Sigmoid colon (tissue), 7 donors: ENCODE results near the gene NRXN3. TPM values are rescaled to one million over a fixed set of nuclear protein-coding genes. Genes with fewer than 3 reads are reported as not detected.
"Not testable (repeated sequence)": the region's sequence is repeated elsewhere in the genome, so short reads cannot be mapped to it uniquely, and the experiment has no call there.

Experiments
- DNase-seq: peaks from one replicate; pipeline ENCODE4 v3.0.0-alpha.2; 2019
- H3K27ac ChIP-seq, 4 donors: fragments of 200-600 bp; sonication (generic); one replicate each; pipeline ENCODE4 v1.5.1; 2016 to 2019; ENCODE audit warnings: mild to moderate bottlenecking in 1 of 4
- H3K27me3 ChIP-seq, 3 donors: fragments of 200-600 bp; sonication (generic); one replicate each; pipeline ENCODE4 v1.5.1; 2019; ENCODE audit warnings: mild to moderate bottlenecking in 1 of 3
- H3K36me3 ChIP-seq, 4 donors: fragments of 200-600 bp; sonication (generic); one replicate each; pipeline ENCODE4 v1.5.1; 2016 to 2019
- H3K4me1 ChIP-seq, 4 donors: fragments of 200-600 bp; sonication (generic); one replicate each; pipeline ENCODE4 v1.5.1; 2017 to 2019
- H3K4me3 ChIP-seq, 4 donors: fragments of 200-600 bp; sonication (generic); one replicate each; pipeline ENCODE4 v1.5.1; 2017 to 2019; ENCODE audit warnings: mild to moderate bottlenecking in 2 of 4, moderate library complexity in 1 of 4
- H3K9me3 ChIP-seq, 4 donors: fragments of 200-600 bp in 3 of 4; sonication (generic) in 3 of 4; one replicate each; pipeline versions ENCODE4 v1.5.1 to v1.6.1; 2013 to 2019
- EP300 ChIP-seq, 4 donors: sonication (generic); formaldehyde crosslinking; IDR thresholded peaks; one replicate each; pipeline ENCODE4 v1.6.1; 2017; ENCODE audit warnings: antibody characterized with exemption in 4 of 4
- POLR2A ChIP-seq, 2 donors: fragments of 450-650 bp; IDR thresholded peaks; one replicate each; pipeline ENCODE4 v1.6.1; 2016; ENCODE audit warnings: antibody characterized with exemption in 2 of 2, mild to moderate bottlenecking in 2 of 2, moderate library complexity in 2 of 2
- POLR2AphosphoS5 ChIP-seq, 4 donors: sonication (generic); formaldehyde crosslinking; IDR thresholded peaks; one replicate each; pipeline ENCODE4 v1.6.1; 2017; ENCODE audit warnings: antibody characterized with exemption in 4 of 4
- WGBS, 2 donors: extraction: QIAGEN DNeasy Blood & Tissue Kit; methylation state at CpG; one replicate each; pipeline ENCODE4 v1.1.7; 2013; 5-methylcytosine and 5-hydroxymethylcytosine counted together
- intact Hi-C: fragments of 100-400 bp; cut with DNase I; formaldehyde crosslinking; loops from one replicate; pipeline ENCODE4 v1.15.1; 2023
- polyA plus RNA-seq, 3 donors: library from polyadenylated mRNA; stranded (reverse); fragments of 200-250 nt; gene quantifications; one replicate each; pipeline ENCODE4 v1.2.3, GENCODE V29; 2013
- total RNA-seq, 4 donors: library from RNA; depleted of rRNA; stranded (reverse); fragments of >200 nt; gene quantifications; one replicate each; pipeline ENCODE4 v1.1.0, GENCODE V29; 2016
- TF ChIP-seq, protein P1 (sequence below), 4 experiments: fragments of 450-650 bp in 3 of 4; fragments of 200-600 bp in 1 of 4; IDR thresholded peaks; one replicate each; pipeline ENCODE4 v1.5.1; 2016 to 2019; ENCODE audit warnings: antibody characterized with exemption in 4 of 4, mild to moderate bottlenecking in 3 of 4, moderate library complexity in 2 of 4
- donor health status: healthy with polysubstance abuse.
- donor health status: Bipolar disorder and iron deficiency.
- donor health status: healthy.

NRXN3 gene
- total and polyA plus RNA-seq, 7 donors: 0.23 to 46.3 (median 23.2) TPM

DNA sequence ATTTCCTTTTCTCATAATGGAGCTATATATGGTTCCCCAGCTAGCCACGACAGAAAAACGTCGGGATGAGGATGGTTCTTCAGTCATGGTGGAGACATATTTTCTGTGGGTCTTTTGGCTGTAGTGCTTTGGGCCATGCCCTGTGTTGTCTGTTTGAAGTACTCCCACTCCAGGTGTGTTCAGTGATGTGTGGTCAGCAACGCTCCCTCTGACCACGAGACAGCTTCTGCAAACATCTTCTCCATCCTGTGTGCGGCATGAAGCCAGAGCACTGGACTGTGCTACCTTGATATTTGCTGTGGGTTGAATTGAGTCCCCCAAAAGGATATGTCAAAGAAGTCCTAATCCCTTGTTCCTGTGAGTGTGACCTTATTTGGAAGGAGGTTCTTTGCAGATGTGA is 931.2 kb downstream of the NRXN3 start:
- TF ChIP-seq, protein P1, sequence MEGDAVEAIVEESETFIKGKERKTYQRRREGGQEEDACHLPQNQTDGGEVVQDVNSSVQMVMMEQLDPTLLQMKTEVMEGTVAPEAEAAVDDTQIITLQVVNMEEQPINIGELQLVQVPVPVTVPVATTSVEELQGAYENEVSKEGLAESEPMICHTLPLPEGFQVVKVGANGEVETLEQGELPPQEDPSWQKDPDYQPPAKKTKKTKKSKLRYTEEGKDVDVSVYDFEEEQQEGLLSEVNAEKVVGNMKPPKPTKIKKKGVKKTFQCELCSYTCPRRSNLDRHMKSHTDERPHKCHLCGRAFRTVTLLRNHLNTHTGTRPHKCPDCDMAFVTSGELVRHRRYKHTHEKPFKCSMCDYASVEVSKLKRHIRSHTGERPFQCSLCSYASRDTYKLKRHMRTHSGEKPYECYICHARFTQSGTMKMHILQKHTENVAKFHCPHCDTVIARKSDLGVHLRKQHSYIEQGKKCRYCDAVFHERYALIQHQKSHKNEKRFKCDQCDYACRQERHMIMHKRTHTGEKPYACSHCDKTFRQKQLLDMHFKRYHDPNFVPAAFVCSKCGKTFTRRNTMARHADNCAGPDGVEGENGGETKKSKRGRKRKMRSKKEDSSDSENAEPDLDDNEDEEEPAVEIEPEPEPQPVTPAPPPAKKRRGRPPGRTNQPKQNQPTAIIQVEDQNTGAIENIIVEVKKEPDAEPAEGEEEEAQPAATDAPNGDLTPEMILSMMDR (IDR thresholded peaks at IDR 0.05): no peak
- TF ChIP-seq POLR2AphosphoS5 (IDR thresholded peaks at IDR 0.05) (no peak), POLR2A (IDR thresholded peaks at IDR 0.05) (no peak), EP300 (IDR thresholded peaks at IDR 0.05) (no peak)
- Histone ChIP-seq H3K27ac (no peak overlapping the region), H3K9me3 (no peaks in the 10 kb centered on the region), H3K4me3 (no peak overlapping the region), H3K27me3 (no peaks in the 10 kb centered on the region), H3K36me3 (no peaks in the 10 kb centered on the region), H3K4me1 (peaks cover 0 to 9% (median 3%) of the 10 kb centered on the region in 4 donors)
- intact Hi-C loops: no loop called here
- DNase-seq: no peak
- WGBS, 2 donors: 67 to 87% methylated on average over 6 of the region's 6 CpGs

DNA sequence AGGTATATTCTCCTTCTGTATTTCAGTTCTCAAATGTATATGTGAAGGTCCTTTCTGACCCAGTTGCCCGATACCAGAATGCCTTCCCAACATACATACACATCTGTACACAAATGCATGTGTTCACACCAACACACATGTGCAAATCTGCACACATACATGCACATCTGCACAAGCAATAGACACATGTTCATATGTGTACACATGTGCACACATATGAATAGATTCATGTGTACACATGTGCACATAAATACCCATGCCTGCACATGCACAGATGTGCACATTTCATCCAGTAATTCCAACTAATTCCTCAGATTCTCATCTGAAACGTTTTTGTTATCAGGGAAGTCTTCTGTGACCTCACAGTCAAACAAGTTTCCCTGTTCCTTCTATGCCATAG is 933.6 kb downstream of the NRXN3 start:
- peaks cover 0 to 9% (median 3%) of the 10 kb centered on the region in 4 donors for H3K4me1 ChIP-seq
- intact Hi-C loops: no loop called here
- no peak for DNase-seq
- 52 to 66% methylated on average over 2 of the region's 2 CpGs for WGBS, 2 donors
- H3K4me3 ChIP-seq: no peak overlapping the region
- no peaks in the 10 kb centered on the region for H3K36me3 ChIP-seq
- no peak for TF ChIP-seq POLR2A (IDR thresholded peaks at IDR 0.05)
- no peak for TF ChIP-seq EP300 (IDR thresholded peaks at IDR 0.05)
- TF ChIP-seq, protein P1 (IDR thresholded peaks at IDR 0.05): no peak
- no peak for TF ChIP-seq POLR2AphosphoS5 (IDR thresholded peaks at IDR 0.05)
- no peaks in the 10 kb centered on the region for H3K9me3 ChIP-seq
- no peaks in the 10 kb centered on the region for H3K27me3 ChIP-seq
- no peak overlapping the region for H3K27ac ChIP-seq

DNA sequence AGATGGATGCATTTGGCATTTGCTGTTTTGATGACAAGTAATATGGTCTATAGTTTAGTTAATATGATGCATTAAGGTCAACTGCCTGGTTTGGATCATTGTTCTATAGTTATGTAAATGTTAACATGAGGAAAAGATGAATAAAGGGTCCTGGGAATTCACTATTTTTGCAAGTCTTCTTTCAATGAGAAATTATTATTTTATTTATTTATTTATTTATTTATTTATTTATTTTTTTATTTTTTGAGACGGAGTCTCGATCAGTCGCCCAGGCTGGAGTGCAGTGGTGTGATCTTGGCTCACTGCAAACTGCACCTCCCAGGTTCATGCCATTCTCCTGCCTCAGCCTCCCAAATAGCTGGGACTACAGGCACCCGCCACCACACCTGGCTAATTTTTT is 940.4 kb downstream of the NRXN3 start:
- H3K9me3 ChIP-seq, H3K4me3 ChIP-seq, DNase-seq, H3K36me3 ChIP-seq, intact Hi-C loops, H3K27me3 ChIP-seq: not testable (repeated sequence)
- Histone ChIP-seq H3K4me1 (peaks cover 0 to 33% (median 25%) of the 10 kb centered on the region in 4 donors), H3K27ac (peak overlapping the region in 1 of 4 donors; percentile 71)
- WGBS, 2 donors: 52 to 67% methylated on average over 4 of the region's 4 CpGs

DNA sequence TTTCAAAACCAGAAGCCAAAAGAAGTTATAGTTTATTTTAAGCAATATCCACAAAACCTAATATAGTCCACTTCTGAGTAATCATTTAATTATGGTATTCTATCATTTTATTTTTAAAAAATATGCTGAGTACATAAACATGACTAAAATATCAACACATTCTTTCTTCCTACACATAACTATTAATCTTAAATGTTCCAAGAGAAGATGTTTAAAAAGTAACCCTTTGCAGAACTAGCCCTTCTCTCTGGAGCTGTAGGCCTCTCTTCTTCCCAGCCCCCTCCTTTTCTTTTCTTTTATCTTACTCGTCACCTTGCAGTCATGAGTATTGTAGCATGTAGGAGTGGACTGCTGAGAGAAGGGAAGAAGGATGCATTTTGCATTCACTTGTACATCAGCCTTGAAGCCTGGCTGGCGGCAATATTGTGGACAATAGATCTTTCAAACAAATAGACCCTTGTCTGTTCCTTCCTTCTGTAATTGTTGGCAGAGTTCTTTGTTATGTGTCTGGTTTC is 941.9 kb downstream of the NRXN3 start:
- no peak overlapping the region for H3K4me3 ChIP-seq
- peak overlapping the region; percentile 19 to 72 (median 69) for H3K27ac ChIP-seq
- no peaks in the 10 kb centered on the region for H3K36me3 ChIP-seq
- H3K9me3 ChIP-seq: no peaks in the 10 kb centered on the region
- H3K4me1 ChIP-seq: peaks cover 0 to 33% (median 25%) of the 10 kb centered on the region in 4 donors
- TF ChIP-seq POLR2AphosphoS5 (IDR thresholded peaks at IDR 0.05): no peak
- TF ChIP-seq, protein P1 (IDR thresholded peaks at IDR 0.05): no peak
- TF ChIP-seq POLR2A (IDR thresholded peaks at IDR 0.05): no peak
- no peak for TF ChIP-seq EP300 (IDR thresholded peaks at IDR 0.05)
- no peaks in the 10 kb centered on the region for H3K27me3 ChIP-seq
- no peak for DNase-seq
- WGBS, 2 donors: 28 to 29% methylated on average over 2 of the region's 2 CpGs
- intact Hi-C loops: no loop called here

DNA sequence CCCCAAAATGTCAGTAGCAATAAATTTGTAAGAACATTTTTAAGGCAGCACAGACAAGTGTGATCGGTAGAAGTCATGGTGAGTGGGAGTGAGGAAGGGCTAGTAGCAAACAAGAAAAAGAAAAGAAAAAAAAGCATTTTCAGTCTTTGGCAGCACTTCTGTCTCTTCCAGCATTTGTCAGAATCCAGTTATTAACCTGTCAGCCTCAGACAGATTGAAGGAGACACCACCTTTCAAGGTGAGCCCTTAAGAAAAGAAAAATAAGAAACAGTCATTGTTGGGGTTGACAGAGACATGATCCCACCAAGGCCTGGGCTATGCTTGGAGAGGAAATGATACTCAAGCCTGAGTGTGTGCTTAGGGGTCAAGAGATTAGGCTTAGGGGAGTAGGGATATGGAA is 947.4 kb downstream of the NRXN3 start:
- Histone ChIP-seq H3K27me3 (no peaks in the 10 kb centered on the region), H3K4me3 (no peak overlapping the region), H3K4me1 (peaks cover 0 to 24% (median 14%) of the 10 kb centered on the region in 4 donors), H3K36me3 (no peaks in the 10 kb centered on the region), H3K9me3 (no peaks in the 10 kb centered on the region), H3K27ac (no peak overlapping the region)
- TF ChIP-seq EP300 (IDR thresholded peaks at IDR 0.05) (no peak), POLR2A (IDR thresholded peaks at IDR 0.05) (no peak), POLR2AphosphoS5 (IDR thresholded peaks at IDR 0.05) (no peak)
- TF ChIP-seq, protein P1 (IDR thresholded peaks at IDR 0.05): no peak
- intact Hi-C loops: no loop called here
- DNase-seq: no peak
- 83 to 87% methylated on average over 1 of the region's 1 CpG for WGBS, 2 donors
